ENCODE data around the gene TBC1D20.

TBC1D20 gene

DNA sequence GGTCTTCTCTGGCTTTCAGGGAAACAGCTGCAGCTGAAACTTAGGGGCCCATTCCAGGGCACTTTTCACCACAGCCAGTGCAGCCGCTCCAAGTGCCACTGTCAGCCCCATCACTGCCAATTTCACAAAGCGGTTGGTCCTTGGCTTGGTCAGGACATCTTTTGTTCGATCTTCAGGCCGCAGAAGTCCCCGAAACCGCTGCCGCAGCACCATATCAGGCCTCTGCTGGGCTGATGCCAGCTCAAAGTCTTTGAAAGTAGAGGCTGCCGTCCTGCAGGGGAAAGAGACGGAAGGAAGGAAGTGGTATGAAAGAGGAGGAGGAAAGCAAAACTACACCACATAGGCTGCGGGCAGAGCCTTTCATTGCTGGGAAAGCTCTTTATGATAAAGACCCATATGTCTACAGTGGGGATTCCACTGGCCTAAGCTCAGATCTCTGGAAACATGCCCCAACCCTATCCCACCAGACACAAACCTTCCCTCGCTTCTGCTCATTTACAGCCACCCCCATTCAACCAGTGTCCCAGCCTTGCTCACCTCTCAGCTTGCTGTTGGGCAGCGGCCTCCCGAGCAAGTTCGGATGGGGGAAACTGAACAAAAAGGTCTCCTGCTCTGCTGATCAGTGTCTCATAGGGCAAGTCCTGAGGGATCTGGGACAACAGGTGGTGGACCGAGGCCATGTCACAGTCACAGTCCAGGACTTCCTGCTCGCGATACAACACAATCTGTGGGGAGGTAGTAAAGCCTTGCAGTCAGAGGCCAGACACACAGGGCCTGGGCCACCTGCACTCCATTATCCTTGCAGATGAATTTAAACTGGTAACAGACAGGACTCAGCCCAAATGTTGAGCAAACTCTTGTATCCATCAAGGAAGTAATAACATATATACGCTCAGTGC is 23.5 kb downstream of the TBC1D20 start:
- DNase-seq (ENCODE audit: low read depth in 2 of 2), result peak in 1 of 2 donors; percentile 41

DNA sequence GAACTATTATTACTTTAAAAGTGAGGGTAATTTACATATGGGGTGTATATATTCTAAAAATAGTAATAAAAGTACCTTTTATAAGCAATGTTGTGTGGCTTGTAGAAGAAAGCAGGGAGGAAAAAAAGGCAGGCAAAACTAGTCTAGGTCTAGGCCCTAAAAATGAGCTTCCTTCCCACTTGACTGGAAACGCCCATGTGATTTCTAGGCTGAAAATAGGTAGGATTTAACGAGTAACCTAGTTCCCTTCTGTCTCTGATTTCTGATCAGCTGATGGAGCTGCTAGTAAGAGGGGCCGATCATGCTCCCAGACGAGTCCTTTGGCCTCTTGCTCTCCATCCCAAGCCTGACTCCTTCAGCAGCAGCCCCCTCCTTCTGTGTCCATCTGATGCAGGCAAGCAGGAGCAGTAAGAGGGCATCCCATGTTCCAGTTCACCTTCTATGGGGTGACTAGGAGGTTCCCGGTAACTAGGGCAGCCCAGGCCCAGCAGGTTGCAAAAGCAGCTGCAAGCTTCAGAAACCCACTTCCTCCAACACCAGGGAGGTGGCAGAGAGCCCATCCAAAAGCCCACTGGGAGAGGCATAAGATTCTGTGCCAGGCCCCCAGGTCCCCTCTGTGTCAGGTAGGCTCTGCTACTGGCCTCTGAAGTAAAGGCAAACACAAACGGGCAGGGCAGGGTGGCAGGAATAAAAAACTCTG is 24.4 kb downstream of the TBC1D20 start:
- no peak for DNase-seq (ENCODE audit: low read depth in 2 of 2)

DNA sequence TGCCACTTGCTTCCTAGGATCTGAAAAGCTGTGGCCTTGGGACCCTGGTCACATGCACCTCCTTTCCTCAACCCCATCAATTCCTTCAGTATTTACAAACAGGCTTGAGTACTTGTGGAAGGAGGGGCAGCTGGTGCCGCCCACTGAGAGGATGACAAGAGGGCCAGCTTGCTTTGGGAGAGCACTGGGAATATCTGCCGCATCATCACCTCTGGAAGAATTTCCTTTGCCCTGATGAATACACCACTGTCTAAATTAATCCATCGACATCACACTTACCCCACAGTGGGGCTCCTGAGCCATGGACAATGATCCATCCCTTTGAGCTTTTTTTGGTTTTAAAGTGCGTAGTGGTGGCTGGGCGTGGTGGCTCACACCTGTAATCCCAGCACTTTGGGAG is 25.9 kb downstream of the TBC1D20 start:
- DNase-seq (ENCODE audit: low read depth in 2 of 2), result no peak

DNA sequence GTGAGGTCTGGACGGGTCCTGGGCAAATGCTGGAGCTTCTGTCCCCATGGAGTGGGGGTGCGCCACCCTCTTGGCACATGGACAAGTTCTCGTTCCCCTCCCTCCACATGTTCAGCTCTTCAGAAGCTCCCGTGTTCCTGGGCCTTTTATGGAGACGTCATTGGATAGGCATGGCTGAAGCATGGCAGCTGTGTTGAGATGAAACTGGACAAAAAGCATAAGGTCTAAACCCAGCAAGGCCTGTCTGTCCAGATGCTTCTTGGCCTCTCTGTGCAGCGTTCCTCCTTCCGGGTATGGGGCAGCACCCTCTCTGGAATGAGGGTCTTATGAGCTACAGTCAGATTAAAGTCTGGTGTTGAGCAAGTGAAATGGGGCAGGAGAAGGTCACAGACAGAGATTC is 26.8 kb downstream of the TBC1D20 start:
- no peak for DNase-seq (ENCODE audit: low read depth in 2 of 2)

DNA sequence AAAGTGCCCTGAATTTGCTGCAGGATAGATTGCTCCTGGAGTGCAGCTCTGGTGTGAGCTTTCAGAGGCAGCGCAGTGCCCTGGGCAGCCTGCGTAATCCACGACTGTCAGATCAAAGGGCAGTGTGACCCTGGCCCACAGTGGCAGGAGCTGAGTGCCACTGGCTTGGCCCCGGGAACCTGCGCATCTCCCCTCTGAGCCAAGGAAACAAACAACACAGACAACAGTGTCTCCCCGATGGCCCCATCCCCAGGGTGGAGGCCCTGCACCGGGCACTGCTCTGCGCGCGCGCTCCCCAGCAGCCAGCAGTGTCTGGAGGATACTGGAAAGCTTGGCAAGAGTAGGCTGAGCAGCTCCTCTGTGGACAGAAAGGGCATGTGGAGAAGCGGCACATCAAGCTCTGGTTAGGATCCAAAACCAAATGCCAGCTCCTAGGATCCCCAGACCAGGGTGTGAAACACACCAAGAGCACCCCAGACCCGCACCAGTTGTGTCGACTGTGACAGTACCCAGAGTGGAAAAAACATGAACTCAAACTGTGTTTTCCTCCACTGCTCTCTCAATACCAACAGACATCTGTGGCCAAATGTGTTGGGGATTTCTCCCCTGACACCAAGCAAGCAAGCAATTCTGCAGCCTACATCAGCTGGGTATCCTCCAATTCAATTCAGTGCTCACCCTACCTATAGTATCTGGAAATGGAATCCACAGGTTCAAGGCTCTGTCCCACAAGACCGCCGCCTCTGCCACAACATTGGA is 27.5 kb downstream of the TBC1D20 start:
- no peak for DNase-seq (ENCODE audit: low read depth in 2 of 2)

DNA sequence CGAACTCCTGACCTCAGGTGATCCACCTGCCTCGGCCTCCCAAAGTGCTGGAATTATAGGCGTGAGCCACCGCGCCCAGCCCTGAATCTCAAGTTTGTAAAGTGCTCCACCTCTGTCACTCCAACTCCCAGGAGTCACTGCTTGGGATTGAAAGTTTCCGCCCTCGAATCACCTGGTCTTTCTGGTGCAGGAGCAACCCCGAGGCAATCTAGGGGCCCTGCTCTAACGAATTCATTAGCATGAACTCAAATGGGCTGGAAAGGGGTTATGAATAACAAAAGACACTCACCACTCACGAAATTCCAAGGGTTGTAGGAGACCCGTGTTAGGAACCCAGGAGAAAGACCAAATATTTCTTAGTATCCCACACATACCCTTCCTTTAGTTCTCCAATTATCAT is 28.1 kb downstream of the TBC1D20 start:
- no peak for DNase-seq (ENCODE audit: low read depth in 2 of 2)

DNA sequence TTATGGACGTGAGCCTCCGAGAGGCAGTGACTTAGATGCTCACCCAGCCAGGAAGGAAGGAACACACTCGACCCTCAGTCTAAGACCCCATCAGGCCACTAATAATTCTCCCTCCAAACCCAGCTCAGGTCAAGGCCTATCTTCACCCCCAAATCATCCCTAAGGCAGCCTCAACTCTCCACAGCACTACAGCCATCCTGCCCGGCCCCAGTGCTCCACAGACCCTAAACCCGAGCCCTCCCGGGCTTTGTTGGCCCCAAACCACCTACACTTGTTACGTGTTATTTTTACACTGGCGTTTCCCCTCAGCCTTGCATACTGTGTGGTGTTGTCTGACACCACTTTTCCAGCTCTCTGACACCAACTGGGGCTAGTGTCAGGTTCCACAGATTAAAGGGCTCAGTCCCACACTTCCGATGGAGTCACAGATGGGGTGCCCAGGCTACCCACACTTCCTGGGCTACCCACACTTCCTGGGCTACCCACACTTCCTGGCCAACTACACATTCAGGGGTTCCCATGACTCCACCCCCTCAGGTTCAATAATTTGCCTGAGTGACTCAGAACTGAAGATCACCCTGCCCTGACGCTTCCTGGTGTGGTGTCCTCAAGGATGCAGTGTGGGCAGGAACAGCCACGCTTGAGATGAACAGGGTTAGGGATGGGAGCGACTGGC is 28.9 kb downstream of the TBC1D20 start:
- peak; percentile 67 to 73 for DNase-seq (ENCODE audit: low read depth in 2 of 2)

DNA sequence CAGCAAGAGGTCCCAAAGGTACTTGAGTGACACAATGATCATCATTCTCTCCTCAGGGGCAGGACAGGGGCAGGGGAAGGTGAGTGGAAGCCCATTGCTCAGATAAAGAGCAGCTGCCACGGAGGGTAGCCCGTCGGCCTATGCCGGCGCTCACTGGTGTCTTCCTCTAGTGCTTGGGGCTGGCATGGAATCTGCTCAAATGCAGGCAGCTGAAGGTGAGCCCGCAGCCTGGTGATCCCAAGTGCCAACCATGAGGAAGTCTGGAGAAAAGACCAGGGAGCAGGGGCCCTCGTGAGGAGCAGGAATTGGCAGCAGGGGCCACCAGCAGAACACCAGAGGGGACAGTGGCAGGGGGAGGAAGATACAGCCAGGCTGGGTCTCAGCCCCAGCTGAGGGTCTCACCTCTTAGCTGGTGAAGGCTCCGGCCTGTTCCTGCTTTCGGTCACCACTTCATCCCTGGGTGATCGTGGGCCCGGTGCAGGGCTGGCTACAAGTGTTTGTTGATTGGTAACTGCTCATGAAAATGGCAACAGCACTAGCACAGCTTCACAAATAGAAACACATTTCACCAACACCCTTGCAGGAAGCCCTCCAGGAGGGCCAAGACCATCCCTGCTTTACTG is 29.5 kb downstream of the TBC1D20 start:
- no peak for DNase-seq (ENCODE audit: low read depth in 2 of 2)

DNA sequence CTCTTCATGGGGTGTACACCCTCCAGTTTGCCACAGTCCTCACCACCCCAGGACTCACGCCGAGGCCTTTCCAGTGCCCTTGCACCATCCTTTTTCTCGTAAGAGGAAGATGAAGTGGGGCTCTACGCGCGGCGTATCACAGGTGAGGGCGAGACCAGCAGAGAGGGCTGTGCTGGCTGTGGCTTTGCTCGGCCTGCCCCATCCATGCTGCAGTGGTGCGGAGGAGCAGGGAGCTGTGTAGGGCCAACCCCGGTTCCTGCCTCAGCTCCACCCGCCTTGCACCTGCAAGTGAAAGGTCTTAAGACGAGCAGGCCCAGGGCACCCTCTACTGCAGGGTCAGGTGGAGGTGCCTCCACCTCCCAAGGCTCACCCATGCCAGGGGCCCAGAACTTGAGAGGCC is 30.1 kb downstream of the TBC1D20 start:
- no peak for DNase-seq (ENCODE audit: low read depth in 2 of 2)

DNA sequence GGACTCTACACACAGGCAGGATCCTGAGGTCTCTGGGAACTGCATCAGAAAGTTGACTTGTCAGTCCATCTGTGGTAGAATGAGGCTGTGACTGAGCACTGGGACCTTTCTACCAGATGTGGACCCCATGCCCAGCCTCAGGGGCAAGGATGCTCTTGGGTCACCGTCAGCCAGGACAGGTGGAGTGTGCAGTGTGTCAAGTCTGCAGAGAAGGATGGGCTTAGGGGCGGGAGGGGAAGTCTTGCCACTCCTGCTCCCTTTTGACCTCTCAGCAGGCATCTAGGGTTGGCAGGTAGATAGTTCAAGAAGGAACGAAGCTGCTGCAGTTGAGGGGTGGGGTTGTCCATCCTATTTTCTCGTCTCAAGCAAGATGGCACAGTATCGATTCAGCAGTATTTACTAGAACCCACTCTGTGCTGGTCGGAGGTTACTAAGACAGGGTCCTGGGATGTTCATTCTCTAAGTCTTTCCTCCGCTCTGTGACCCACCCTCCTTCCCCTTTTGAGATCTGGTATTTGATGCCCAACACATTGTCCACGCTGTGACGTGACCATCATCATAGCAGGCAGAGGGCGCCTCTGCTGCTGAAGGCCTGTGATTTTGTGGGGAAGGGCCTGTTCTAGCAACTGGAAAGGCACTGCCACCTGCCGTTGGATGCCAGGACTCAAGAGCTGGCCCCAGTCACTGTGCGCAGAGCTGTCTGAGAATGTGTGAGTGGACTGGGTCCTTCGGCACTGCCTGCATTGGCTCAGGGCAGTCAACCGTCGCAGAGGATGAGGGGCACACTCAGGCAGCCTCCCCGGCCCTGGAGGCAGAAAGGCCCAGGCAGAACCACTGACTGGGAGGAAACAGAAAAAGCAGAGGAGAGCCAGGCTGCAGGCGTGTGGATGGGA is 31.1 kb downstream of the TBC1D20 start:
- DNase-seq (ENCODE audit: low read depth in 2 of 2), result no peak

DNA sequence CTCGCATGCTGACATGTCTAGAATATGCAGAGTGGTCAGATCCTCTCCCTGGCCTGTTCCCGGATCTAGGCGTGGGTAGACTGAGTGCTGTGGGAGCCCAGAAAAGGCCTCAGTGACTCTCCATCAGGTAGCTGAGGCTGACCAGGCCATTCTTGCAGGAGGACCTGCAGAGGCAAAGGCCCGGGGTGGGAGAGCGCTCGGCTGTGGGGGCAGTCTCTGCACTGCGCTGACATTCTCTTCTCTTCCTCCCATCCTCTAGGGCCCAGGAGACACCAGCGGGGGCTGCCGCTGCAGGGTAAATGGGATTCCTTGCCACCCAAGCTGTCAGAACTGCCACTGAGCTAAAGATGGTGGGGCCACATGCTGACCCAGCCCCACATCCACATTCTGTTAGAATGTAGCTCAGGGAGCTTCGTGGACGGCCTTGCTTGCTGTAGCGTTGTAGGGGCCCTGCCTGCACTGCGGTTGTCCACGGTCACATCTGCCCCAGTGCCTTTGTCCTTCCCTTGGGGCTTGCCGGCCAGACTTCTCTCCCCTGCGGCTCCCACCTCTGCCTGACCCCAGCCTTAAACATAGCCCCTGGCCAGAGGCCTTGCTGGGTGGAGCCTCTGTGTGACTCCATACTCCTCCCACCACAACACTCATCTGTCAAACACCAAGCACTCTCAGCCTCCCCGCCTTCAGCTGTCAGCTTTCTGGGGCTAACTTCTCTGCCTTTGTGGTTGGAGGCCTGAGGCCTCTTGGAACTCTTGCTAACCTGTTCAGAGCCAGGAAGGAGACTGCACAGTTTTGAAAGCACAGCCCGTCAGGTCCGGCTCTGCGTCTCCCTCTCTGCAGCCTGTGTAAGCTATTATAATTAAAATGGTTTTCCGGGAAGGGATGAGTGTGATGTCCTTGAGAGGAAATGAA is 32.0 kb downstream of the TBC1D20 start:
- DNase-seq (ENCODE audit: low read depth in 2 of 2), result no peak

DNA sequence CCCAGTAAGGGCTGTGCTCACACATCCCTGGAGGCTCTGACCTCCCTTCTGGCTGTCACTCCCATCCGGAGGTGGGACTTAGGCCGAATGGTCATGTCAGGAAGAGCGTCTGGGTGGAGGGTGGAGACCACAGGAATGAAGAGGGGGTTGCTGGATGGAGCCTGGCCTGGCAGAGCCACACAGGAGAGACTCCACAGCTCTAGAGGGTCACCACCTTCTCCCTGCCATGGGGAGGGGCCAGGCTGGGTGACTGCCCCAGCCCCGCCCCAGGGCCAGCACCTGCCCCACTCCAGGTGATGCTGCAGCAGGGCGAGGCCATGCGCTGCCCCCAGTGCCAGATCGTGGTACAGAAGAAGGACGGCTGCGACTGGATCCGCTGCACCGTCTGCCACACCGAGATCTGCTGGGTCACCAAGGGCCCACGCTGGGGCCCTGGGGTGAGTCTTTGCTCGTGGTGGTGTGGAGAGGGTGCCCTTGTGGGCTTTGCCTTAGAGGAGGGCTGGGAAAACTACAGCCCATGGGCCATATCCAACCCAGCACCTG is 33.6 kb downstream of the TBC1D20 start:
- DNase-seq (ENCODE audit: low read depth in 2 of 2), result no peak

DNA sequence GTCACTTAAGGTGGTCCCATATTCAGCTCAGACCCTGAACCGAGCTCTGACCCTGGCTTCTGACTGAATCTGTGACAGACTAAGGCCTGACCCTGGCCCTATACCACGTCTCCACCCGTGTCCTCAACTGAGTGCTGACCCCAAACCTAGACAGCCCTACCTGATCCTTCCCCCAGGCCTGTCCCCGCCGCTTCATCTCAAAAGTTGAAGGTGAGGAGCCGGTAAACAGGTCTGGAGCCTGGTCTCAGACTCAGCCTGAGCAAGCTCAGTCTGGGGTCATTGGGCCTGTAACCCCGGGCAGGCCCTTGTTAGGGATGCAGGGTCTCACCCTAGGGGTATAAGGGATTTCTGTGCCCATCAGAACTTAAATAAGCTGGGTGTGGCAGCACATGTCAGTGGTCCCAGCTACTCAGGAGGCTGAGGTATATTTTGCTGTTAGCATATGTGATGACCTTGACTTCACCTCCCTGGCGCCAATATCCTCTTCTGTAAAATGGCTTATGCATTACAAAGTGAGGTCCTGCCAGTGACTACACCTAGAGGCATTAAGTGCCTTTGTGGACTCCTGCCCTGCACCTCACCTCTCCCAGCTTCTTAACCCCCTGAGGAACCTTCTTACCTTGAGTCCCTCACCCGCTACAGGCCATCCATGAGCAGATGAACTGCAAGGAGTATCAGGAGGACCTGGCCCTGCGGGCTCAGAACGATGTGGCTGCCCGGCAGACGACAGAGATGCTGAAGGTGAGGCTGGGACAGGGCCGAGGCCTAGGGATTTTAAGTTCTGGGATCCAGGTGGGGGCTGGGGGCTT is 34.3 kb downstream of the TBC1D20 start:
- DNase-seq (ENCODE audit: low read depth in 2 of 2), result no peak

DNA sequence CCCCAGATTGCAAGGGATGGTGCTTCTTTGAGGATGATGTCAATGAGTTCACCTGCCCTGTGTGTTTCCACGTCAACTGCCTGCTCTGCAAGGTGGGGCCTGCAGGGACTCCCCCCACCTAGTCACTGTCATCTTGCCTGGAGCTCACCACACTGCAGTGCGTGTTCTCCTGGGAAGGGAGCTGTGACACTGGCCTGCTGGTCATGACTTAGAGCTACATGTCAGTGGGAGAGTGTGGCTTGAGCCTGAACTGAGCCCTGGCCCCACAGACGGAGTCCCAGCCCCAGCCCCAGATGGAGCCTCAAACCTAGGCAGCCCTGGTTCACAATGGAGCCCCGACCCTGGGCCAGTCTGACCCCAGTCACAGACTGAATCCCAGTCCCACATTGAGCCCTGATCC is 34.9 kb downstream of the TBC1D20 start:
- no peak for DNase-seq (ENCODE audit: low read depth in 2 of 2)

DNA sequence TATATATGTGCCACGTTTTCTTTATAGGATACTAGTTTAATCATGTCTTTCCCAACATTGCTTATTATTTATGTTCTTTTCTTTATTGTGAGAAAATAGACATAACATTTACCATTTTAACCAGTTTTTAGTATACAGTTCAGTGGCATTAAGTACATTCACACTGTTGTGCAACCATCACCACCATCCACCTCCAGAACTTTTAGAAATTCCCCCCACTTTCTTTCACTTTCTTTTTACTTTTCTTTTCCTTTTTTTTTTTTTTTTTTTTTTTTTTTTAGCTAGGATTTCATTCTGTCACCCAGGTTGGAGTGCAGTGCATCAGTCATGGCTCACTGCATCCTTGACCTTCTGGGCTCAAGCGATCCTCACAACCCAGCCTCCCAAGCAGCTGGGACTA is 35.8 kb downstream of the TBC1D20 start:
- DNase-seq (ENCODE audit: low read depth in 2 of 2), result no peak

DNA sequence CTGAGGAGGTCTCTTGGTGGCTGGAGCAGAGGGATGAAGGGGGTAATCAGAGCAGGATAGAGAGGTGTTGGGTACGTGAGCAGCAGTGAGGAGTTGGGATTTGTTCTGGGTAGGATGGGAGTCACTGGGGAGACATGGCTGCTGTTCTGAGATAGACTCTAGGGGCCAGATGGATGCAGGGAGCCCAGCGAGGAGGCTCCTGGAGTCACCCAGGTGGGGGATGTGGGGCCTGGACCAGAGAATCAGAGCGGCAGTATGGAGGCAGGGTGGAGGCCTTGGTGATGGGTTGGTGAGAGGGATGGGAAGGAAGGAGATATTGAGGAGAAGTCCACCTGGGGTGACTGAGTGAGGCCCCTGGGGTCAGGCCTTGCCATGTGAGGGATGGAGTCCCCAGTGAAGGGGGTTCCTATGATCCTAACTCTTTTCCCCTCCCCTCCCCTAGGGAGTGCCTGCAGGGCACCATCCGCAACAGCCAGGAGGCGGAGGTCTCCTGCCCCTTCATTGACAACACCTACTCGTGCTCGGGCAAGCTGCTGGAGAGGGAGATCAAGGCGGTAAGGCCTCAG is 40.6 kb downstream of the TBC1D20 start:
- DNase-seq (ENCODE audit: low read depth in 2 of 2), result no peak

DNA sequence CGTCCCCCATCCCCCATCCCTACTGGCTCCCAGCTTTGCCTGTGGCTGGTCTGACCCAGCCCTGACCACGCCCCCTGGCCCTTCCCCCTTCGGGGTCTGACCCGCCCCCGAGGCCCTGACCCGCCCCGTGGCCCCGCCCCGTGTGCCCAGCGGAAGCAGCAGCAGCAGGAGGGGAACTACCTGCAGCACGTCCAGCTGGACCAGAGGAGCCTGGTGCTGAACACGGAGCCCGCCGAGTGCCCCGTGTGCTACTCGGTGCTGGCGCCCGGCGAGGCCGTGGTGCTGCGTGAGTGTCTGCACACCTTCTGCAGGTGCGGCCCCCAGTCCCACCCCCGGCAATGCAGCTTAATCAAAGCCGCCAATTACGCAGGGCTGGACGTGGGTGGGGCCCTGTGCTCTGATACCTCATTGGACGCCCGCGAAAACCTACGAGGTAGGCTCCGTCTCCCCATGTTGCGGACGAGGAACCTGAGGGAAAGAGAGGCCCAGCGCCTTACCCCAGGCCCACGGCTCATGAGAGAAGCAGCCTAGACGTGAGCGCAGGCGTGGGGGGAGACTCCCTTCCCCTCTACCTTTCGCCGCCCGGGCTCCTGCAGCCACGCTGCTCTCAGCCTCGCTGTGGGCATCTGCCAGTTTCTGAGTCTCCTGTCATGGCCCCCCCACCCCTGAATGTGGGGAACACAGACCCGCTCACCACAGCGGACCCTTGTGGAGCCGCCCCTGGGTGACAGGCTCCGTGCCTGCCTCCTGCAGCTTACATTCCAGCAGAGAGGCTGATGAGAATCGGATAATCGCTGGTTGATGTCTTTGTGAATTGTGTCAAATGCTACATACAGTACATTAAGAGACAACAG is 41.4 kb downstream of the TBC1D20 start:
- DNase-seq (ENCODE audit: low read depth in 2 of 2), result no peak

Data from activated CD8-positive, alpha-beta memory T cell treated with anti-CD3 and anti-CD28 coated beads for 4 hours (primary cell).